Tibial nerve (tissue), 4 donors: ENCODE measurements around the gene ADGRD1. TPM values are rescaled to one million over a fixed set of nuclear protein-coding genes. Genes with fewer than 3 reads are reported as not detected.

Source experiments
- DNase-seq, 2 donors: peaks; one replicate each; pipeline ENCODE4 v3.0.0-alpha.2; 2019; ENCODE audit warnings: low spot score in 2 of 2
- H3K27ac ChIP-seq, 4 donors: fragments of 200-600 bp; sonication (generic) in 3 of 4; one replicate each; pipeline ENCODE4 v1.5.1; 2017 to 2019; ENCODE audit warnings: mild to moderate bottlenecking in 1 of 4
- H3K27me3 ChIP-seq, 2 donors: fragments of 200-600 bp; sonication (generic) in 1 of 2; one replicate each; pipeline versions ENCODE4 v1.5.1 to v1.6.0; 2017 to 2019
- H3K36me3 ChIP-seq, 3 donors: fragments of 200-600 bp; sonication (generic); one replicate each; pipeline ENCODE4 v1.5.1; 2018 to 2019
- H3K4me1 ChIP-seq, 4 donors: fragments of 200-600 bp; sonication (generic) in 3 of 4; one replicate each; pipeline ENCODE4 v1.5.1; 2017 to 2019
- H3K4me3 ChIP-seq, 4 donors: fragments of 200-600 bp; sonication (generic) in 3 of 4; one replicate each; pipeline ENCODE4 v1.5.1; 2017 to 2019; ENCODE audit warnings: mild to moderate bottlenecking in 1 of 4, moderate library complexity in 1 of 4
- H3K9me3 ChIP-seq, 4 donors: fragments of 200-600 bp; sonication (generic) in 3 of 4; one replicate each; pipeline ENCODE4 v1.5.1; 2017 to 2019
- EP300 ChIP-seq, 2 donors: sonication (generic); formaldehyde crosslinking; IDR thresholded peaks; one replicate each; pipeline ENCODE4 v1.6.1; 2017; ENCODE audit warnings: antibody characterized with exemption in 2 of 2, mild to moderate bottlenecking in 1 of 2
- POLR2A ChIP-seq, 2 donors: fragments of 450-650 bp; IDR thresholded peaks; one replicate each; pipeline ENCODE4 v1.6.1; 2017; ENCODE audit warnings: antibody characterized with exemption in 2 of 2, mild to moderate bottlenecking in 2 of 2, moderate library complexity in 2 of 2
- WGBS, 2 donors: methylation state at CpG; one replicate each; pipeline ENCODE4 v1.1.5; 2018; 5-methylcytosine and 5-hydroxymethylcytosine counted together
- total RNA-seq, 4 donors: library from RNA; depleted of rRNA; stranded (reverse); fragments of >200 nt; gene quantifications; one replicate each; pipeline ENCODE4 v1.1.0, GENCODE V29; 2016
- TF ChIP-seq, protein P1 (sequence below), 5 experiments: fragments of 200-600 bp in 3 of 5; fragments of 450-650 bp in 2 of 5; sonication (generic) in 3 of 5; IDR thresholded peaks; one replicate each; pipeline ENCODE4 v1.5.1; 2016 to 2019; ENCODE audit warnings: antibody characterized with exemption in 5 of 5, mild to moderate bottlenecking in 3 of 5, moderate library complexity in 2 of 5

ADGRD1 gene
- total RNA-seq, 4 donors from 2014 or later, result 99.0 to 179 (median 125) TPM

DNA sequence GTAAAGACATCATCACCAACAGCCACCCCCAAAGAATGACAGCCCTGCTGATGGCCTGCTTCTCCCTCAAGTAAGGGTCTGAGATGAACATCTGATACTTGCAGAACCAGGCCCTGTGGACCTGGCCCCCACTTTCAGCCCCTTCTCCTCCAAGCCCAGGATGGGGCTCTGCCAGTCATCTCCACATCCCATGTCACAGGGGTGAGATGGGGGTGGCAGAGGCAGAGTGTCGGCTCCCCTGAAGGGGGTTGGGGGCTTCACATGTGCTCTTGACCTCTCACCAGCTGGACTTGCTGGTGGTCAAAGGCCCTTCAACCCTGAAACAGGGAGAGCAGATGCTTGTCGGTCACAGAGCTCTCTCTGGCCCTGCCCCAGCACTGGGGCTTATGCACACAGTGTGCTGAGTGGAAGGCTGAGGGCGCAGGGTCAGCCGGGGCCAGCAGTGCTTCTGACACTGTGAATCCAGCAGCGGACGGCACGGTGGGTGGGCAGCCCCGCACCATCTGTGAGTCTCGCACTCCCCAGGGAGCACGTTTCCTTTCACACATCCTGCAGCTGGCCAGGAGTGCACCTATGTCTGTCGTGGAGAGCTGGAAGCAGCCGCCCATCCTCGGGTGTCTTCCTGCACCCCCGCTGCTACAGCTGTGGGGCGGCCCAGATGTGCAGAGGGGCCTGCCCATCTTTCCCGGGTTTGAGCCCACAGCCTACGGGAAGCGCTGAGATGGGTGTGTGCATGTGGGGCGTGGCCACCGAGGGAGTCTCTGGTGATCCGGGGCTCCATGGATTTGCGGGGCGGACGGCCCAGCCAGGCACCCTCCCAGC lies 94.3 kb downstream of the ADGRD1 start:
- WGBS, 2 donors, result 42 to 62% methylated on average over 17 to 18 of the region's 24 CpGs
- H3K4me3 ChIP-seq, result no peak overlapping the region
- peak overlapping the region in 3 of 4 donors; percentile 66 to 84 (median 73) for H3K27ac ChIP-seq
- H3K36me3 ChIP-seq, result no peaks in the 10 kb centered on the region
- H3K9me3 ChIP-seq, result no peaks in the 10 kb centered on the region
- H3K27me3 ChIP-seq, result no peaks in the 10 kb centered on the region
- peak in 1 of 2 donors; percentile 49 for DNase-seq
- peaks cover 0 to 40% (median 5%) of the 10 kb centered on the region in 4 donors for H3K4me1 ChIP-seq
- TF ChIP-seq EP300 (IDR thresholded peaks at IDR 0.05) (peak in 1 of 2 donors; percentile 13), POLR2A (IDR thresholded peaks at IDR 0.05) (no peak)
- TF ChIP-seq, protein P1, sequence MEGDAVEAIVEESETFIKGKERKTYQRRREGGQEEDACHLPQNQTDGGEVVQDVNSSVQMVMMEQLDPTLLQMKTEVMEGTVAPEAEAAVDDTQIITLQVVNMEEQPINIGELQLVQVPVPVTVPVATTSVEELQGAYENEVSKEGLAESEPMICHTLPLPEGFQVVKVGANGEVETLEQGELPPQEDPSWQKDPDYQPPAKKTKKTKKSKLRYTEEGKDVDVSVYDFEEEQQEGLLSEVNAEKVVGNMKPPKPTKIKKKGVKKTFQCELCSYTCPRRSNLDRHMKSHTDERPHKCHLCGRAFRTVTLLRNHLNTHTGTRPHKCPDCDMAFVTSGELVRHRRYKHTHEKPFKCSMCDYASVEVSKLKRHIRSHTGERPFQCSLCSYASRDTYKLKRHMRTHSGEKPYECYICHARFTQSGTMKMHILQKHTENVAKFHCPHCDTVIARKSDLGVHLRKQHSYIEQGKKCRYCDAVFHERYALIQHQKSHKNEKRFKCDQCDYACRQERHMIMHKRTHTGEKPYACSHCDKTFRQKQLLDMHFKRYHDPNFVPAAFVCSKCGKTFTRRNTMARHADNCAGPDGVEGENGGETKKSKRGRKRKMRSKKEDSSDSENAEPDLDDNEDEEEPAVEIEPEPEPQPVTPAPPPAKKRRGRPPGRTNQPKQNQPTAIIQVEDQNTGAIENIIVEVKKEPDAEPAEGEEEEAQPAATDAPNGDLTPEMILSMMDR (IDR thresholded peaks at IDR 0.05), result no peak

DNA sequence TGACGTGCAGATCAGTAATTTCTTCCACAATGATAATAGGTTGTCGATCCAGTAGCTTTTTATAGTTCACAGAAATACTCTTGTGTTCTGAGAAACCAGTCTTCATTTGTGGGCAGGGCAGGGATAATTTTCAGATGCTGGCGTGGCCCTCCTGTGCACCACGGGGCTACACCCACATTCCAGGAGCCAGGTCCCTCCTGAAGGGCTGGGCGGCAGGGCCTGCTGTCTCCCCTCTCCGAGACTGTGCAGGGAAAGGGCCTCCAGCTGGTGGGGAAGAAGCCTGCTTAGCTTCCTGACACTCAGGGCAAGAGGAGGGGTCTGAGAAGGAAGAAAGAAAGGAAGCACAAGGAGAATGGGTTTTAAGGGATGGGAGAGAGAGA lies 94.9 kb downstream of the ADGRD1 start:
- WGBS, 2 donors, result 57 to 63% methylated on average over 6 of the region's 6 CpGs
- peak overlapping the region; percentile 34 to 84 (median 64) for H3K27ac ChIP-seq
- TF ChIP-seq POLR2A (IDR thresholded peaks at IDR 0.05) (no peak), EP300 (IDR thresholded peaks at IDR 0.05) (peak in 1 of 2 donors; percentile 37)
- TF ChIP-seq, protein P1 (IDR thresholded peaks at IDR 0.05), result no peak
- H3K36me3 ChIP-seq, result no peaks in the 10 kb centered on the region
- no peak for DNase-seq
- H3K4me1 ChIP-seq, result peaks cover 0 to 35% (median 5%) of the 10 kb centered on the region in 4 donors
- no peak overlapping the region for H3K4me3 ChIP-seq
- H3K9me3 ChIP-seq, result no peaks in the 10 kb centered on the region
- H3K27me3 ChIP-seq, result no peaks in the 10 kb centered on the region

DNA sequence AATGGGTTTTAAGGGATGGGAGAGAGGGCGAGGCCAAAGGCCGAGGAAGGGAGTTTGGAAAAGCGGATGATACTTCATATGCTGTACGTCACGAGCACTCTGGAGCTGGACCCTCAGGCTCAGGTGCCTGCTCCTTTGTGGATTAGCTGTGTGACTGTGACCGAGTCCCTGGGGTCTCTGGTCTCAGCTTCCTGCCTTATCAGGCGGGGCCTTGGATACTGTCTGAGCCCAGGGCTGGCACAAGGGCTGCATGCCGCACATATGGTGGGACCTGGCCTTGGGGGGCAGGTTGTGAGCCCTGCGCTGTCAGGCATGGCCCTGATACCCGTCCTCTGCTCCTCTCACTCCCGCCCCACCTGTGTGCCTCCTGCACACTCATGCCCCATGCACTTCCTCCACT lies 95.3 kb downstream of the ADGRD1 start:
- Histone ChIP-seq H3K27ac (peak overlapping the region; percentile 34 to 84 (median 64)), H3K27me3 (no peaks in the 10 kb centered on the region), H3K9me3 (no peaks in the 10 kb centered on the region), H3K4me1 (peaks cover 0 to 35% (median 5%) of the 10 kb centered on the region in 4 donors), H3K4me3 (no peak overlapping the region), H3K36me3 (no peaks in the 10 kb centered on the region)
- WGBS, 2 donors, result 89 to 91% methylated on average over 11 of the region's 11 CpGs
- TF ChIP-seq, protein P1 (IDR thresholded peaks at IDR 0.05), result no peak
- TF ChIP-seq POLR2A (IDR thresholded peaks at IDR 0.05) (no peak), EP300 (IDR thresholded peaks at IDR 0.05) (no peak)
- DNase-seq, result no peak

DNA sequence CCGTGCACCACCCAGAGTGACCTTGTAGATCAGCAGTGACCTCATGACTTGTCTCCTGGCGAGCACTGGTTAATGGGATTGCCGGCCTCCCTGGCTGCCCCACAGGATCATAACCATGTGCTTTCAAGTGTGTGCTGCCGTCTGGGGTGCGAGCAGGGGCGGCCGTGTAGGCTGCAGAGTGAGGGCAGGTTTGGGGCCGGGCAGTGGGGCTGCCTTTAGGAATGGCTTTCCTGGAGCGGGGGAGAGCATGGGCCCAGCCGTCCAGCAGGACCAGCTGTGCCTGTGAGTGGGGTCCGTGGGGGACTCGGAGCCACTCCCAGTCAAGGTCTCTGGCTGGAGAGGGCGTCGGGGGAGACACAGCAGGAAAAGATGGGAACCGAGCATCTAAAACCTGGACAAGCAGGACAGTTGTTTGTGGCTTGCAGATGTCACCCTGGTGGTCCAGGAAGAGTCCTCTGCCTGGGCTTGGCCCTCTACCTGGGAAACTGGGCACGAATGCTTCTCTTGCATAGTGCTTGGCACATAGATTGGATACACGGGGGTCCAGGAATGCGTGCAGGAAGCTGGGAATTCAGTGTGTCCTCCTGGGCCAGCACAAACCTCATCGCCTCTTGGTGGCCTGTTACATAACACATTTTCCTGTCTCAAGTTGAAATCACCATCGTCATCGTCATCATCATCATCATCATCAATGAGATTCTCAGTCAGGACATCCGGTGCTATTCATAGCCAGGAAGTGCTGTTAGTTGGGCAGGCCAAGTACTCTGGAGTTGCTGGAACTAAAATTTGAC lies 96.0 kb downstream of the ADGRD1 start:
- WGBS, 2 donors, result 62 to 68% methylated on average over 20 to 22 of the region's 22 CpGs
- Histone ChIP-seq H3K36me3 (no peaks in the 10 kb centered on the region), H3K4me1 (peaks cover 0 to 38% (median 5%) of the 10 kb centered on the region in 4 donors), H3K4me3 (no peak overlapping the region), H3K27ac (peak overlapping the region in 3 of 4 donors; percentile 34 to 84 (median 73)), H3K9me3 (no peaks in the 10 kb centered on the region), H3K27me3 (no peaks in the 10 kb centered on the region)
- DNase-seq, result no peak
- TF ChIP-seq EP300 (IDR thresholded peaks at IDR 0.05), result peak in 1 of 2 donors; percentile 52
- no peak for TF ChIP-seq POLR2A (IDR thresholded peaks at IDR 0.05)

DNA sequence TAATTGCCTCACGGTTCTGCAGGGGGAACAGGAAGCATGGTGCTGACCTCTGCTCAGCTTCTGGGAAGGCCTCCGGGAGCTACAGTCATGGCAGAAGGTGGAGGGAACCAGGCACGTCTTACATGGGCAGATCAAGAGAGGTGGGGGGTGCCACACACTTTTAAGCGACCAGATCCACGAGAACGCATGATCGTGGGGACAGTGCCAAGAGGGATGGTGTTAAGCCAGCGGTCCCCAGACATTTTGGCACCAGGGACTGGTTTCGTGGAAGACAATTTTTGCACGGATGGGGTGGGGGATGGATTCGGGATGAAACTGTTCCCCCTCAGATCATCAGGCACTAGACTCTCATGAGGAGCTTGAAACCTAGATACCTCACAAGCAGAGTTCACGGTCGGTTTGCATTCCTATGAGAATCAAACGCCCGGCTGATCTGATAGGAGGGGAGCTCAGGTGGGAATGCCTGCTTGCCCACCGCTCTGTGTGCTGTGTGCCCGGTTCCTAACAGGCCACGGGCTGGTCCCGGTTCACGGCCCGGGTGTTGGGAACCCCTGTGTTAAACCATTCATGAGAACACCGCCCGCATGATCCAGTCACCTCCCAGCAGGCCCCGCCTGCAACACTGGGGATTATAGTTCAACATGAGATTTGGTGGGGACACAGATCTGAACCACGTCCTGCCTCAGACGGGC lies 96.9 kb downstream of the ADGRD1 start:
- DNase-seq, result no peak
- Histone ChIP-seq H3K27ac (peak overlapping the region in 1 of 4 donors; percentile 84), H3K27me3 (no peaks in the 10 kb centered on the region), H3K4me1 (peaks cover 0 to 38% (median 5%) of the 10 kb centered on the region in 4 donors), H3K36me3 (no peaks in the 10 kb centered on the region), H3K9me3 (no peaks in the 10 kb centered on the region), H3K4me3 (no peak overlapping the region)
- TF ChIP-seq, protein P1 (IDR thresholded peaks at IDR 0.05), result no peak
- TF ChIP-seq EP300 (IDR thresholded peaks at IDR 0.05) (no peak), POLR2A (IDR thresholded peaks at IDR 0.05) (no peak)
- 86 to 87% methylated on average over 26 of the region's 26 CpGs for WGBS, 2 donors
